PFSK-1 (cell line): ENCODE results near the gene ACOXL.

Experiments used
- POLR2AphosphoS5 ChIP-seq: IDR thresholded peaks from 2 replicates; pipeline ENCODE4 v1.6.1; 2012; ENCODE audit warnings: low read depth, mild to moderate bottlenecking, control low read depth, low read length, moderate library complexity
- REST ChIP-seq, 2 experiments: IDR thresholded peaks; 2 replicates each; pipeline versions ENCODE4 v1.6.1 to v1.8.0; 2011 to 2012; ENCODE audit warnings: low read depth in 2 of 2, low read length in 2 of 2, control low read depth in 1 of 2, inconsistent platforms in 1 of 2, mild to moderate bottlenecking in 1 of 2, moderate library complexity in 1 of 2; ENCODE audit not compliant: insufficient read depth in 1 of 2
- SIN3A ChIP-seq: IDR thresholded peaks from 2 replicates; pipeline ENCODE4 v1.6.1; 2012; ENCODE audit warnings: mild to moderate bottlenecking, low read length, moderate library complexity, borderline replicate concordance; ENCODE audit not compliant: insufficient read depth
- TAF1 ChIP-seq: IDR thresholded peaks from 2 replicates; pipeline ENCODE4 v1.6.1; 2012; ENCODE audit warnings: low read length, control low read depth, borderline replicate concordance; ENCODE audit not compliant: insufficient read depth

DNA sequence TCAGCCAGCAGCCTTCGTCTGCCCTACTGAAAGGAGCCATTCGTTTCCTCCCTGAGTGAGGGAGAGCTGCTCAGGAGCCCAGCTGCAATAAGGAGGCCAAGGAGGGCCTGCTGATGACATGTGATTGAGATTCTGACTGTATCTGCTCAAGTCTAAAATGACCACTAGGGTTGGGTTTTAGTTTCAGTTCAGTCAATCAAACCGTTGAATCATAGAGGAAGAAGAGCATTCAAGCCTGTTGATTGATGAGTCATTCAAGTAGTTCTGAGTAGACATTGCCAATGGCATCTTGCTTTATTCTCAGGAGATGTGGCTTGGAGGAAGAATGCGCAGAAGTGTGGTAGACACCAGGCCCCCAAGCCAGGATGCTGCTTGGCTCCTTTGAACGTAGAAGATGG is 368.4 kb downstream of the ACOXL start:
- TF ChIP-seq POLR2AphosphoS5 = no peak
- no peak for TF ChIP-seq TAF1
- no peak for TF ChIP-seq REST (IDR thresholded peaks at IDR 0.05; ENCODE audit: insufficient read depth in 1 of 2, low read depth in 2 of 2, low read length in 2 of 2)
- no peak for TF ChIP-seq SIN3A
